IPS DF 4.7 (cell line): Measurements from ENCODE around the gene ZBTB16.

Experiments used
- DNase-seq: peaks from one replicate; pipeline ENCODE4 v3.0.0-alpha.2; 2013; ENCODE audit warnings: low spot score; ENCODE audit errors: extremely low read depth

Gene ZBTB16

DNA sequence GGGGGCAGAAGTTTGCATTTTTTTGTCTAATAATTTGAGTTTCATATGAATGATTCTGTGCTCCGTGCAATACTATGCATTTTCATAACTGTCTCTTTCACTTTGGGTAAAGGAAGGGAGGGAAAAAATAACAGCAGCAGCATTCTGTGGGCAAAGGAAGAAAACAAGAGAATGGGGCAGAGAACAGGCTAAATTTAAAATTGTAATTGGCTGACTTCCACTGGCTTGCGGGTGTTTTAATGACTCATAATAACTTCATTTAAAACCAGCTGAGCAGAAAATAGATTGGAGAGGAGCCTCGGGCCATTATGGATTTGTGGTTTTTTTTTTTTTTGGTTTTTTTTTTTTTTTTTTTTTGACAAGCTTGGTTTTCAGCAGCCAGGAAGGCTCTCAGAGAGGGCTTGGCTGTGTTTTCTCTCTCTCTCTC lies 107.4 kb downstream of the ZBTB16 start:
- DNase-seq, result no peak

- DNase-seq, result no peak
These were observed 107.8 kb downstream of the ZBTB16 start for GRCh38 chr11:114167355-114167754.

GRCh38 chr11:114167771-114168448 lies 108.4 kb downstream of the ZBTB16 start:
- no peak for DNase-seq

DNA sequence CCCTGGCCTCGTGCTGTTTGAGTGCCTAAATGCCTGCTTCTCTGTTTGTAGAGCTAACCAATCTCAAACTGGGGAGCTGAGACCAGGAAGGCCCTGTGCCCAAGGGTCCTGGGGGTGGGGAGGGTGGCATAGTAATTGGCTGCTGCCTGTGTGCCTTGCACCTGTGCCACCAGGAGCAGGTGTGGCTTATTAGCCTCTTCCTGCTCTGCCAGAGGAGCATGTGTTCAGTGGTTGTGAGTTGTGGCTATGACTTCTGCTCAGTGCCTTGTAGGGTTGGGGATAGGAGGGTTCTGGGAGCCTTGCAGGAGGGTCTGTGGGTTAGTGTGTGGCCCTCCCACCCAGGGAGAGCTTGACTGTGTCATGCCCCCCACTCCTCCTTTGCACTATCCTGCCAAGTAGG lies 109.2 kb downstream of the ZBTB16 start:
- no peak for DNase-seq

DNA sequence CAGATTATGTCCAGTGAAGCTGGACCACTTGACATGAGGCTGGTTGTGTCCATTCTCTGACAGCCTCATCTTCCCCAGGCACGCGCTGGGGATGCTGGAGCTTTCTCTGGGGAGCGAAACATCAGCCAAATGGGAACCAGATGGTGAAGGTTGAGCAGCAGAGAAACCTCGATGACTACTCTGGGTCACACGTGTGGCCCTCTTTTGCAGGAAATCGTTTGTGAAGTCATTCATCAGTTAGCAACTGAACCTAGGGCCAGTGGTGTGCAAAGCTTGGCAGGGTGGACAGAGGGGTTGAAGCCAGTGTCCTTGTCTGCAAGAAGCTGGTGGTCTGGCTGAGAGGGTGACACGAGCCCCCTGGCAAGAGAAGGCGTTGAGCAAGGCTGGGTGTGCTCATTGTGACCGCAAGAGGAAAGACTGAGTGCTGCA lies 109.8 kb downstream of the ZBTB16 start:
- no peak for DNase-seq

GRCh38 chr11:114169821-114170220 lies 110.3 kb downstream of the ZBTB16 start:
- DNase-seq, result no peak

DNA sequence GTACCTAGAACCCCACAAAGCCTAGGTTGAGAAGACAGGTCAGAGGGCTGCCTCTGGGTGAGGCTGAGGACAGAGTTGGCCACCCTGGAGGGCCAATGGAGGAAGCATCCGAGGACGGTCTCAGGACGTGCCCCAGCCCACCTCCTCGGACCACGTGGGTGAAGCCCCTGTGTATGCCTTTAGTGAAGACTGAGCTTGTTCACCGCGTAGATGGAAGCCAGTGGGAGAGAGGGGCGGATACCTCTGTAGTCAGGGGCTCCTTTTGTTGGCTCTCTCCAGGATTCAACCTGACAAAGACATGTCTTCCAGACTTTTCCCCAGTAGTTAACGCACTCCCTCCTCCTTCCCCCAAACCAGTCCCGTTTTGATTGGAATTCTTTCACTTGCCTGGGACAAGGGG lies 110.7 kb downstream of the ZBTB16 start:
- DNase-seq, result no peak

GRCh38 chr11:114171257-114172054 lies 111.9 kb downstream of the ZBTB16 start:
- DNase-seq, result no peak

- DNase-seq, result no peak
These were observed 112.7 kb downstream of the ZBTB16 start for GRCh38 chr11:114172055-114172861.

DNA sequence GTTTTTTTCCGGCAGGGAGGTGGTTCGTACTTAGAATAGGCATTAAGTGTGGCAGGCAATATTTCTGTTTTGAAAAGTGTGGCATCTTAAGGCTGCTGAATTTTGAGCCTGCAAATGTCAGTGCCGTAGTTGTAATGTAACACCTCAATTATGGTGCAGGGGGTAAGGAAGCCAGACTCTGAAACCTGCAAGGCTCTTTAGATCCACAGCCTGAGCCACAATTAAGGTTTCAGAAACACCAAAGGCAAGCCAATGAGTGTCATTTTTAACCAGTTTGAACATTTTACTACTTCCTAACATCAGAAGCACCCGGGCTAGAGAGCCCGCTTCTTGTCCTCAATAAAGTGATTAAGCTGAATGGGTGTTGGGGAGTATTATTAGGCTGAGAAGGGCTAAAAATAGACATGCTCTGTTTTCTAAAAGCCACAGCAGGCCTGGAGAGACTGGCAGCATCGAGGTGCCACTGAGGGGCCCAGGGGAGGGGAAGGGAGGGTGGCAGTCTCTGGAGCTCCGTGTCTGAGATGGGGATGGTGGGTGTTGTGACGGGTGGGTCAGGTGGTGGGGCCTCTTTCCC lies 113.4 kb downstream of the ZBTB16 start:
- DNase-seq, result no peak

DNA sequence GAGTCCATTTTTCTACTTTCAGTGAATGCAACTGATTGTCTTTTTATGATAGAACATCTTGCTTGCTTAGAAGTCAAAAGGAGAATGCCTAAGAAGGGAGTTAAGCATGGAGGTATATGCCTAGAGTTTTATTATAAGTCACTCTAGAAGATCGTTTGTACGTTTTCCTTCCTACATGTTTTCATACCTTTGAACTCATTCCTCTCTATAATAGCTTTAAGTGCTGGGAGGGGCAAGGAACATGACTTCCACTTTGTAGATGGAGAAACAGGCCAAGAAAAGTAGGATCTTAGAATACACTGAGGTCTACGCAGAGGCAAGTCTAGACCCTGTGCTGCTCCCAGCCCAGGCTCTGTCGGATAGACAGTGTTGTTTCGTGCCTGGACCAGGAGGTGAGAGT lies 114.3 kb downstream of the ZBTB16 start:
- DNase-seq, result no peak

- no peak for DNase-seq
These were observed 115.4 kb downstream of the ZBTB16 start for GRCh38 chr11:114174712-114175495.

DNA sequence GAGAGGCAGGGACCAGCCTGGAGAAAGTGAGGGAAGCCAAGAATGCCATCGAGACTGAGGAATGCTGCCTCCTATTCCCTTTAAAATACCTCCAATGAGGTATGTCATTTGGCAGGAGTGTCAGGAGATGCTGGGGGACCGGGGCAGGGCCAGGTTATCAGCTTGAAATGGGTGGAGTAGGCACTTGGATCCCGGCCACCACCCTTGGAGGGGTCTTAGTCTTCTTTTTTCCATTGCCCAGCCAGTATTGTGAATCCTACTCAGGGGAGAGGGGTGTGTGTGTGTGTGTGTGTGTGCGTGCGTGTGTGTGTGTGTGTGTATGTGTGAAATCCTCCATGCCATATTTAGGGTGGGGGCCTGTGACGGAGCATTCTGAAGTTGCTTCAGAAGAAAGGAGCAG lies 116.2 kb downstream of the ZBTB16 start:
- no peak for DNase-seq

DNA sequence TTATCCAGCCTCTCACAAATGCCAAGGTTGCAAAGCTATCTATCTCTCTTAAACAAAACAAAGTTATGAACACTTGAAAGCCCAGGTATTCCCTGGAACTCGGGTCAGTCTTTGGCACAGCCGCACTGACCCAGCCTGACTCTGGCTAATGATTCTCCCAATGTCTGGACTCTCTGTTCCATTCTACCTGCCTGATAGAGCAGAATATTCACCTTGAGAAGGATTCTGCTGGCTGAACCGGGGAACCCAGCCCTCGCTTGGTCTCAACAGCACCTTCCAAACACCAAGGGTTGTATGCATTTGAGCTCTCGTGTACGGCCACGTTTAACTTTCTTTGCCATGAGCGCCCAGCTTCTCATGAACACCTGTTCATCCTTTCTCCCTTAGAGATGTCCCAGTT lies 116.8 kb downstream of the ZBTB16 start:
- no peak for DNase-seq

GRCh38 chr11:114178656-114179055 lies 119.1 kb downstream of the ZBTB16 start:
- no peak for DNase-seq

- no peak for DNase-seq
These were observed 119.9 kb downstream of the ZBTB16 start for GRCh38 chr11:114179234-114179941.

DNA sequence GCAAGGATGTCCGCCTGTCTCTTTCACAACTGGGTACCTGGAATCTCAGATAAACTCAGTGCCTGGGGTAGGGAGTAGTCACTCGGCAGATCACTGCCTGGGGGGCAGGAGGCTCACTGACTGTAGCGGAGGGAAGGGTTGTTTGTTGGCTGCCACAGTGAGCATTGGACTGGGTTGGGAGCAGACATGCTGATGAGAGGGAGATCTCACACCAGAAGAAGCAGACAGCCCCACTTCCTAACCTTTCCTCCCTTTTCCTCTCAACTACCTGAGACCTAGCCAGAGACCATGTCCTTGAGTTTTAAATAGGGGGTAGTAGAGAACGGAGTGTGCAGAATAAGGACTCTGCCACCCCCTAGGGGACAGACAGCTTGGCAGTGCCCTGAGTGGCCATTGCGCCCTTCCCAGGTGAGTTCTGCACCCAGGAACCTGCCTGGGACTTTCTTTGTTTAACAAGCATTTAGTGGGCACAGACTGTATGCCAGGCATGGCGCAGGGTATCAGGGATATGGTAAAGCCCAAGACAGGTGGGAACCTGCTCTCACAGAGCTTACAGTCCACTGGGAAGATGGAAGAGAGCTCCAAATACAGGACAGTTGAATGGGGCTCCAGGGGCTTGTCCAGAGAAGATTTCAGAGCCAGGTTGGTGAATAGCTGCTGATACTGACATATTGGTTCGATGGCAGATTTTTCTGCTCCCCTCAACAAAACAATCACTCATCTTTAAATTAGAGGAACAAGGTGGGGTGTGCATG lies 121.0 kb downstream of the ZBTB16 start:
- no peak for DNase-seq

DNA sequence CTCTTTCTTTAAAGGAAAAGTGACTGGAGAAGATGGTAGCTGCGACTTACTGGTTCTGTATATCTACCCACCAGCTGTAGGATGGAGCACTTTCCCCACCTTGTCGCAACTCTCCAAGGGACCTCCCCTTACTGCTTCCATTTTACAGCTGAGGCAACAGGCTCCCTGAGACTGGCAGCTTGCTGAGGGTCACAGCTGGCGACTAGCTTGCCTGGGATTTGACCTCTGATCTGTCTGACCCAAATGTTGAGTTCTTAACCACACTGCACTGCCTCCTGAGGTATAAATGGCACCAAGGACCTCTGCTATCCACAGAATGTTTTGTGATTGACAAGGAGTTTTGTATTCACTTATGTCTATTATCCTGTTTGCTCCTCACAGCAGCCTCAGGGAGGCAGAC lies 121.7 kb downstream of the ZBTB16 start:
- DNase-seq, result no peak

DNA sequence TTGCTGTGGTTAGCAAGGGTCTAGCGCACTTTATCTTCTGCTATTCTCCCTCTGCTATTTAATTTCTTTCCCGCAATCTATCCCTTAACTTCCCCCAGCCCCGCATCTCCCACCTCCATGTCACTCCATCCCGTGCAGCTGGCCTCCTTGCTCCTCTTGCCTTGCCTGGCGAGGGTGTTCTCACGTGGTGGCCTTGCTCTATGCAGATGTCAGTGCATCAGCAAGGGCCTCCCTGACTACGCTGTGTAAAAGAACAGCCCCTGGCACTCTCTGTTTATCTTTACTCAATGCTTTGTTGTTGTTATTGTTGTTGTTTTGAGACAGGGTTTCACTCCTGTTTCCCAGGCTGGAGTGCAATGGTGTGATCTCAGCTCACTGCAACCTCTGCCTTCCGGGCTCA lies 122.2 kb downstream of the ZBTB16 start:
- DNase-seq, result no peak
